Liver (tissue), 3 donors: ENCODE measurements around the gene RIOX2.

Experiments
- JUND ChIP-seq, 2 donors: IDR thresholded peaks; 2 replicates each; pipeline ENCODE4 v1.6.1; 2016; ENCODE audit warnings: antibody characterized with exemption in 2 of 2
- RAD21 ChIP-seq, 2 donors: IDR thresholded peaks; 2 replicates each; pipeline ENCODE4 v1.6.1; 2016; ENCODE audit warnings: antibody characterized with exemption in 2 of 2, mild to moderate bottlenecking in 2 of 2
- YY1 ChIP-seq: IDR thresholded peaks from 2 replicates; pipeline ENCODE4 v1.6.1; 2016; ENCODE audit warnings: antibody characterized with exemption, mild to moderate bottlenecking
- TF ChIP-seq, protein P1 (sequence below): fragments of 150-350 bp; IDR thresholded peaks from 2 replicates; pipeline ENCODE4 v1.5.1; 2017; ENCODE audit warnings: improper control_type of control experiment, low read depth, low read length; ENCODE audit not compliant: missing input control
- TF ChIP-seq, protein P2 (sequence below): IDR thresholded peaks from 2 replicates; pipeline ENCODE4 v1.6.1; 2016; ENCODE audit warnings: antibody characterized with exemption
- TF ChIP-seq, protein P3 (sequence below): IDR thresholded peaks from 2 replicates; pipeline ENCODE4 v1.6.1; 2016; ENCODE audit warnings: antibody characterized with exemption
- donor health status: healthy.
- donor health status: healthy.

DNA sequence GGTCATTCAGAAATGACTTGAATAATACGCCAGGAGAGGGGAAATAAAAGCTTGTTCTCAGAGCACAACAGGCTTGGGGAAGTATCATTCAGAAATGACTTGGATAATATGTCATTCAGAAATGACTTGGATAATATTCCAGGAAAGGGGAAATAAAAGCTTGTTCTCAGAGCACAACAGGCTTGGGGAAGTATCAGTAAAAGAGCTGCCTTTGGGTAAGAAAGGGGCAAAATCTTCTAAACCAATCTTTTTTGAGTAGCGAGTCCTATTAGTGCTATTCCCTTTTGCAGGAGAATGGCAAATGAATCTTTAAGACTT is 42.0 kb upstream of the RIOX2 start:
- TF ChIP-seq, protein P1, sequence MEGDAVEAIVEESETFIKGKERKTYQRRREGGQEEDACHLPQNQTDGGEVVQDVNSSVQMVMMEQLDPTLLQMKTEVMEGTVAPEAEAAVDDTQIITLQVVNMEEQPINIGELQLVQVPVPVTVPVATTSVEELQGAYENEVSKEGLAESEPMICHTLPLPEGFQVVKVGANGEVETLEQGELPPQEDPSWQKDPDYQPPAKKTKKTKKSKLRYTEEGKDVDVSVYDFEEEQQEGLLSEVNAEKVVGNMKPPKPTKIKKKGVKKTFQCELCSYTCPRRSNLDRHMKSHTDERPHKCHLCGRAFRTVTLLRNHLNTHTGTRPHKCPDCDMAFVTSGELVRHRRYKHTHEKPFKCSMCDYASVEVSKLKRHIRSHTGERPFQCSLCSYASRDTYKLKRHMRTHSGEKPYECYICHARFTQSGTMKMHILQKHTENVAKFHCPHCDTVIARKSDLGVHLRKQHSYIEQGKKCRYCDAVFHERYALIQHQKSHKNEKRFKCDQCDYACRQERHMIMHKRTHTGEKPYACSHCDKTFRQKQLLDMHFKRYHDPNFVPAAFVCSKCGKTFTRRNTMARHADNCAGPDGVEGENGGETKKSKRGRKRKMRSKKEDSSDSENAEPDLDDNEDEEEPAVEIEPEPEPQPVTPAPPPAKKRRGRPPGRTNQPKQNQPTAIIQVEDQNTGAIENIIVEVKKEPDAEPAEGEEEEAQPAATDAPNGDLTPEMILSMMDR = no peak
- TF ChIP-seq JUND (IDR thresholded peaks at IDR 0.05) (no peak), RAD21 (IDR thresholded peaks at IDR 0.05) (no peak), YY1 (no peak)
- TF ChIP-seq, protein P2, sequence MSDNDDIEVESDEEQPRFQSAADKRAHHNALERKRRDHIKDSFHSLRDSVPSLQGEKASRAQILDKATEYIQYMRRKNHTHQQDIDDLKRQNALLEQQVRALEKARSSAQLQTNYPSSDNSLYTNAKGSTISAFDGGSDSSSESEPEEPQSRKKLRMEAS = no peak
- TF ChIP-seq, protein P3, sequence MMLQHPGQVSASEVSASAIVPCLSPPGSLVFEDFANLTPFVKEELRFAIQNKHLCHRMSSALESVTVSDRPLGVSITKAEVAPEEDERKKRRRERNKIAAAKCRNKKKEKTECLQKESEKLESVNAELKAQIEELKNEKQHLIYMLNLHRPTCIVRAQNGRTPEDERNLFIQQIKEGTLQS = no peak
